ENCODE measurements around the gene KDM2A. TPM values are rescaled to one million over a fixed set of nuclear protein-coding genes. Genes with fewer than 3 reads are reported as not detected.

KDM2A gene
- total RNA-seq, 1 donor from 2014 or later, result 70.4 TPM

DNA sequence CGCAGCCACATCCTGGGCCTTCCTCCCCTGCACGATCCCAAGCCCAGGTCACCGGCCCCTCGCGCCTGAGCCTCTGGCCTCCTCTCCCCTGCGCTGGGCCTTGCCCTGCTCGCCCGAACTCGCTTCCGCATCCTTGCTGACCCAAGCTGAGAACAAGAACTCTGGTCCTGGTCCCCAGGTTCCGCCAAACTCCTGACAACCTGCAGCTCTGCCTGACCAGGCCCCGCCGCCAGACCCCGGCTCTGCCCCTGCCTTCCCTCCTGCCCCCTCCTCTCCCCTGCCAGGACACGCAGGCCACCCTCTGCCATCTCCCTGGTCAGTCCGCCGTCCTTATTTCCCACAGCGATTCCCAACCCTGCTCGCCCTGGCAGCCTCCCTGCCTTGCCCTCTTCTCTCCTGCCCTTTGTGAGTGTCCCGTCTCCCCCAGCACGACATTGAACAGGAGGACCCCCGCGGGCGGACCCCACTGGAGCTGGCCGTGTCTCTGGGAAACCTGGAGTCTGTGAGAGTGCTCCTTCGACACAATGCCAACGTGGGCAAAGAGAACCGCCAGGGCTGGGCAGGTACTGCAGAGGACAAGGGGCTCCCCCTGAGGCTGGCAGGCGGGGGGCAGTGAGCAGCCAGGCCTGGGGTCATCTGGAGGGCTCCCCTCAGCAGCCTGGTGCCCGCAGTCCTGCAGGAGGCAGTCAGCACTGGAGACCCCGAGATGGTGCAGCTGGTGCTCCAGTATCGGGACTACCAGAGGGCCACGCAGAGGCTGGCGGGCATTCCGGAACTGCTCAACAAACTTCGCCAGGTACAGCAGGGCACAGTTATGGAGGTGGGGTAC is 170.8 kb downstream of the KDM2A start:
- DNase-seq (ENCODE audit: low read depth) (no peak), FAIRE-seq (no peak)
- peaks cover 17% of the 10 kb centered on the region for H3K36me3 ChIP-seq (ENCODE audit: insufficient read depth, low read length)
- H3K4me1 ChIP-seq (ENCODE audit: insufficient read depth, low read length), result peaks cover 37% of the 10 kb centered on the region
- peaks cover under 1% of the 10 kb centered on the region for H3K9me3 Mint-ChIP-seq (ENCODE audit: unreplicated experiment)
- H3K4me3 ChIP-seq (ENCODE audit: insufficient read depth, low read depth, low read length), result peak overlapping the region; percentile 67
- no peaks in the 10 kb centered on the region for H3K27me3 ChIP-seq (ENCODE audit: insufficient read depth, low read length)
- peaks cover 20% of the 10 kb centered on the region for H3K36me3 Mint-ChIP-seq (ENCODE audit: low read depth, unreplicated experiment)
- H3K27me3 Mint-ChIP-seq (ENCODE audit: low read depth, unreplicated experiment), result no peaks in the 10 kb centered on the region
- H3K27ac ChIP-seq (ENCODE audit: low read depth, low read length), result peak overlapping the region; percentile 25
- H4K20me1 ChIP-seq (ENCODE audit: insufficient read depth, low read length), result peaks cover 41% of the 10 kb centered on the region
- H3K4me2 ChIP-seq (ENCODE audit: low read length), result peak overlapping the region; percentile 97
- H3K4me1 Mint-ChIP-seq (ENCODE audit: low read depth, unreplicated experiment), result peaks cover 17% of the 10 kb centered on the region
- TF ChIP-seq, protein P1, sequence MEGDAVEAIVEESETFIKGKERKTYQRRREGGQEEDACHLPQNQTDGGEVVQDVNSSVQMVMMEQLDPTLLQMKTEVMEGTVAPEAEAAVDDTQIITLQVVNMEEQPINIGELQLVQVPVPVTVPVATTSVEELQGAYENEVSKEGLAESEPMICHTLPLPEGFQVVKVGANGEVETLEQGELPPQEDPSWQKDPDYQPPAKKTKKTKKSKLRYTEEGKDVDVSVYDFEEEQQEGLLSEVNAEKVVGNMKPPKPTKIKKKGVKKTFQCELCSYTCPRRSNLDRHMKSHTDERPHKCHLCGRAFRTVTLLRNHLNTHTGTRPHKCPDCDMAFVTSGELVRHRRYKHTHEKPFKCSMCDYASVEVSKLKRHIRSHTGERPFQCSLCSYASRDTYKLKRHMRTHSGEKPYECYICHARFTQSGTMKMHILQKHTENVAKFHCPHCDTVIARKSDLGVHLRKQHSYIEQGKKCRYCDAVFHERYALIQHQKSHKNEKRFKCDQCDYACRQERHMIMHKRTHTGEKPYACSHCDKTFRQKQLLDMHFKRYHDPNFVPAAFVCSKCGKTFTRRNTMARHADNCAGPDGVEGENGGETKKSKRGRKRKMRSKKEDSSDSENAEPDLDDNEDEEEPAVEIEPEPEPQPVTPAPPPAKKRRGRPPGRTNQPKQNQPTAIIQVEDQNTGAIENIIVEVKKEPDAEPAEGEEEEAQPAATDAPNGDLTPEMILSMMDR (IDR thresholded peaks at IDR 0.05; ENCODE audit: insufficient read depth, low read depth, low read length), result no peak
- TF ChIP-seq EZH2 (IDR thresholded peaks at IDR 0.05; ENCODE audit: insufficient read depth, low read length), result no peak
- H3K27ac Mint-ChIP-seq (ENCODE audit: unreplicated experiment), result peak overlapping the region; percentile 85
- H3K9ac ChIP-seq (ENCODE audit: low read length), result peak overlapping the region; percentile 89
- H3K4me3 Mint-ChIP-seq (ENCODE audit: unreplicated experiment), result peak overlapping the region; percentile 91
- peaks cover 41% of the 10 kb centered on the region for H3K79me2 ChIP-seq (ENCODE audit: insufficient read depth, low read length)
- peak overlapping the region; percentile 47 for H2AFZ ChIP-seq (ENCODE audit: low read depth, low read length)
- no peaks in the 10 kb centered on the region for H3K9me3 ChIP-seq (ENCODE audit: insufficient read depth, low read depth, low read length)

DNA sequence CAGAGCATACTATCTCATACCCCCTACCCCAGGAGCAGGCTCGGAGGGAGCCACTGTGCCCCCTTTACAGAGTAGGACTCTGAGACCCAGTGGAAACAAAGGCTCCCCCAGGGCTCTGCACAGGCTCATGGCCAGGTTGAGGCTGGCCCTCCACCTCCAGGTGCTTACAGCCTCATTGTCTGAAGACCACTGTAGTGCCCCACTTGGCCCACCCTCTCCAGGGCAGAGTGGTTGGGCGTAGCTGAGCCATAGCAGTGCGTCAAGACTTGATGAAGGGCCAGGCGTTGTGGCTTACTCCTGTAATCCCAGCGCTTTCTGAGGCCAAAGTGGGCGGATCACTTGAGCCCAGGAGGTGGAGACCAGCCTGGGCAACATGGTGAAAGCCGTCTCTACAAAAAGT is 171.7 kb downstream of the KDM2A start:
- peaks cover 41% of the 10 kb centered on the region for H4K20me1 ChIP-seq (ENCODE audit: insufficient read depth, low read length)
- peak; percentile 60 for DNase-seq (ENCODE audit: low read depth)
- no peak for FAIRE-seq
- peaks cover 37% of the 10 kb centered on the region for H3K4me1 ChIP-seq (ENCODE audit: insufficient read depth, low read length)
- H3K36me3 ChIP-seq (ENCODE audit: insufficient read depth, low read length), result peaks cover 19% of the 10 kb centered on the region
- no peak overlapping the region for H3K27ac ChIP-seq (ENCODE audit: low read depth, low read length)
- H3K4me3 ChIP-seq (ENCODE audit: insufficient read depth, low read depth, low read length), result peak overlapping the region; percentile 67
- H3K27me3 ChIP-seq (ENCODE audit: insufficient read depth, low read length), result no peaks in the 10 kb centered on the region
- H3K4me2 ChIP-seq (ENCODE audit: low read length), result peak overlapping the region; percentile 97
- peaks cover 29% of the 10 kb centered on the region for H3K36me3 Mint-ChIP-seq (ENCODE audit: low read depth, unreplicated experiment)
- peaks cover 17% of the 10 kb centered on the region for H3K4me1 Mint-ChIP-seq (ENCODE audit: low read depth, unreplicated experiment)
- peaks cover 3% of the 10 kb centered on the region for H3K9me3 ChIP-seq (ENCODE audit: insufficient read depth, low read depth, low read length)
- H3K4me3 Mint-ChIP-seq (ENCODE audit: unreplicated experiment), result peak overlapping the region; percentile 91
- H3K79me2 ChIP-seq (ENCODE audit: insufficient read depth, low read length), result peaks cover 49% of the 10 kb centered on the region
- no peaks in the 10 kb centered on the region for H3K27me3 Mint-ChIP-seq (ENCODE audit: low read depth, unreplicated experiment)
- no peak for TF ChIP-seq EZH2 (IDR thresholded peaks at IDR 0.05; ENCODE audit: insufficient read depth, low read length)
- TF ChIP-seq, protein P1 (IDR thresholded peaks at IDR 0.05; ENCODE audit: insufficient read depth, low read depth, low read length), result no peak
- H3K9me3 Mint-ChIP-seq (ENCODE audit: unreplicated experiment), result peaks cover 6% of the 10 kb centered on the region
- H2AFZ ChIP-seq (ENCODE audit: low read depth, low read length), result no peak overlapping the region
- H3K9ac ChIP-seq (ENCODE audit: low read length), result peak overlapping the region; percentile 89
- H3K27ac Mint-ChIP-seq (ENCODE audit: unreplicated experiment), result no peak overlapping the region

All from astrocyte (in vitro differentiated cells and primary cell).